Fibroblast of lung (primary cell): ENCODE measurements around the gene PCBP3.

ENCODE experiments used
- CTCF ChIP-seq, 2 donors: IDR thresholded peaks in 1 of 2; conservative IDR thresholded peaks in 1 of 2; 1 replicate in 1 of 2; 2 replicates in 1 of 2; pipeline ENCODE4 v1.5.1; 2011 to 2012; ENCODE audit warnings: low read length in 2 of 2, control low read depth in 1 of 2, inconsistent platforms in 1 of 2, low read depth in 1 of 2, mild to moderate bottlenecking in 1 of 2
- EZH2 ChIP-seq: IDR thresholded peaks from 2 replicates; pipeline ENCODE4 v1.5.1; 2012; ENCODE audit warnings: low read length, control low read depth, mild to moderate bottlenecking; ENCODE audit errors: missing control alignments

- TF ChIP-seq CTCF (conservative IDR thresholded peaks at IDR 0.05 in 1 of 2, IDR thresholded peaks at IDR 0.05 in 1 of 2; ENCODE audit: low read depth in 1 of 2, low read length in 2 of 2), result no peak
- TF ChIP-seq EZH2, result no peak
Observed at GRCh38 chr21:45889961-45890360, 246.4 kb downstream of the PCBP3 start.
